ENCODE results near the gene NMB. TPM values are rescaled to one million over a fixed set of nuclear protein-coding genes. Genes with fewer than 3 reads are reported as not detected.

NMB gene
- total and polyA plus RNA-seq, 2 experiments from 2014 or later, result 18.1 to 22.0 TPM

DNA sequence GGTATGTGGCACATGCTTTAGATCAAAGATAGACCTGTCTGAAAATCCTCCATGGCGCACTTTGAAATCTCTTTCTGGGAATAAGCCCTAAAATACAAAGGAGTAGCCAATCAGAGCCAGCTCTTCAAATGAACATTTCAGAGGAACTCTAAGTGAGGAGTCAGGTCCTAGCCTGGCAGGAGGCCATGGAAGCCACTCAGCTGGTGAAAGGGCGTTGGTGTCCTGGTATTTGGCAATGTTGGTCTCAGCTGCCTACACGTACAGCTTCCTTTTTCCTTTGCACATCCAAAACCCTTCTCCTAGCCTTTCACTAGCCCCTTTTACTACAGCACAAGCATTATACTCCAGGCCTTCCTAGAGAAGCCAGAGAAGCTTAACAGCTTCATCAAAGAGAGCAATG is 9.5 kb downstream of the NMB start:
- Histone ChIP-seq H3K4me2 (no peak overlapping the region), H4K20me1 (replicated peaks; ENCODE audit: insufficient read depth) (peaks cover 7% of the 10 kb centered on the region; the same call in 1 of the 2 replicates), H2AFZ (no peak overlapping the region), H3K27ac (ENCODE audit: low read depth) (no peak overlapping the region), H3K9me2 (ENCODE audit: insufficient read depth) (no peaks in the 10 kb centered on the region), H3K4me3 (no peak overlapping the region), H3K36me3 (ENCODE audit: insufficient read depth) (peaks cover 55% of the 10 kb centered on the region), H3K4me1 (ENCODE audit: insufficient read depth) (peaks cover 5% of the 10 kb centered on the region), H3F3A (replicated peaks; ENCODE audit: low read depth) (peaks cover 7% of the 10 kb centered on the region; the same call in 1 of the 2 replicates), H3K79me2 (replicated peaks; ENCODE audit: insufficient read depth) (peaks cover 20% of the 10 kb centered on the region), H3K27me3 (ENCODE audit: insufficient read depth) (no peaks in the 10 kb centered on the region)
- Mint-ChIP-seq H3K9me3 (no peaks in the 10 kb centered on the region; the same call in 2 of the 3 replicates), H3K36me3 (ENCODE audit: low read depth) (peaks cover 76% of the 10 kb centered on the region), H3K27me3 (ENCODE audit: insufficient read depth, low read depth, poor library complexity) (no peaks in the 10 kb centered on the region), H3K4me3 (no peak overlapping the region), H3K27ac (no peak overlapping the region), H3K4me1 (peaks cover 6% of the 10 kb centered on the region; the same call in 2 of the 3 replicates)
- TF ChIP-seq, protein P1, sequence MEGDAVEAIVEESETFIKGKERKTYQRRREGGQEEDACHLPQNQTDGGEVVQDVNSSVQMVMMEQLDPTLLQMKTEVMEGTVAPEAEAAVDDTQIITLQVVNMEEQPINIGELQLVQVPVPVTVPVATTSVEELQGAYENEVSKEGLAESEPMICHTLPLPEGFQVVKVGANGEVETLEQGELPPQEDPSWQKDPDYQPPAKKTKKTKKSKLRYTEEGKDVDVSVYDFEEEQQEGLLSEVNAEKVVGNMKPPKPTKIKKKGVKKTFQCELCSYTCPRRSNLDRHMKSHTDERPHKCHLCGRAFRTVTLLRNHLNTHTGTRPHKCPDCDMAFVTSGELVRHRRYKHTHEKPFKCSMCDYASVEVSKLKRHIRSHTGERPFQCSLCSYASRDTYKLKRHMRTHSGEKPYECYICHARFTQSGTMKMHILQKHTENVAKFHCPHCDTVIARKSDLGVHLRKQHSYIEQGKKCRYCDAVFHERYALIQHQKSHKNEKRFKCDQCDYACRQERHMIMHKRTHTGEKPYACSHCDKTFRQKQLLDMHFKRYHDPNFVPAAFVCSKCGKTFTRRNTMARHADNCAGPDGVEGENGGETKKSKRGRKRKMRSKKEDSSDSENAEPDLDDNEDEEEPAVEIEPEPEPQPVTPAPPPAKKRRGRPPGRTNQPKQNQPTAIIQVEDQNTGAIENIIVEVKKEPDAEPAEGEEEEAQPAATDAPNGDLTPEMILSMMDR (conservative IDR thresholded peaks at IDR 0.05; ENCODE audit: low read depth in 2 of 2), result no peak
- TF ChIP-seq POLR2AphosphoS5 (IDR thresholded peaks at IDR 0.05; ENCODE audit: low read depth) (no peak), JUNB (IDR thresholded peaks at IDR 0.05; ENCODE audit: unreplicated experiment) (no peak), EZH2 (IDR thresholded peaks at IDR 0.05; ENCODE audit: low read depth, unreplicated experiment) (no peak), ZNF331 (CRISPR knock-in tag; IDR thresholded peaks at IDR 0.05; ENCODE audit: low read depth) (no peak), NANOG (IDR thresholded peaks at IDR 0.05; ENCODE audit: borderline replicate concordance) (no peak), ZNF114 (CRISPR knock-in tag; IDR thresholded peaks at IDR 0.05) (no peak), EZH2phosphoT487 (IDR thresholded peaks at IDR 0.05; ENCODE audit: unreplicated experiment) (no peak), CREB1 (CRISPR knock-in tag; IDR thresholded peaks at IDR 0.05; ENCODE audit: low read depth) (no peak), STAT1 (IDR thresholded peaks at IDR 0.05; ENCODE audit: unreplicated experiment) (no peak)
- TF ChIP-seq, protein P2, sequence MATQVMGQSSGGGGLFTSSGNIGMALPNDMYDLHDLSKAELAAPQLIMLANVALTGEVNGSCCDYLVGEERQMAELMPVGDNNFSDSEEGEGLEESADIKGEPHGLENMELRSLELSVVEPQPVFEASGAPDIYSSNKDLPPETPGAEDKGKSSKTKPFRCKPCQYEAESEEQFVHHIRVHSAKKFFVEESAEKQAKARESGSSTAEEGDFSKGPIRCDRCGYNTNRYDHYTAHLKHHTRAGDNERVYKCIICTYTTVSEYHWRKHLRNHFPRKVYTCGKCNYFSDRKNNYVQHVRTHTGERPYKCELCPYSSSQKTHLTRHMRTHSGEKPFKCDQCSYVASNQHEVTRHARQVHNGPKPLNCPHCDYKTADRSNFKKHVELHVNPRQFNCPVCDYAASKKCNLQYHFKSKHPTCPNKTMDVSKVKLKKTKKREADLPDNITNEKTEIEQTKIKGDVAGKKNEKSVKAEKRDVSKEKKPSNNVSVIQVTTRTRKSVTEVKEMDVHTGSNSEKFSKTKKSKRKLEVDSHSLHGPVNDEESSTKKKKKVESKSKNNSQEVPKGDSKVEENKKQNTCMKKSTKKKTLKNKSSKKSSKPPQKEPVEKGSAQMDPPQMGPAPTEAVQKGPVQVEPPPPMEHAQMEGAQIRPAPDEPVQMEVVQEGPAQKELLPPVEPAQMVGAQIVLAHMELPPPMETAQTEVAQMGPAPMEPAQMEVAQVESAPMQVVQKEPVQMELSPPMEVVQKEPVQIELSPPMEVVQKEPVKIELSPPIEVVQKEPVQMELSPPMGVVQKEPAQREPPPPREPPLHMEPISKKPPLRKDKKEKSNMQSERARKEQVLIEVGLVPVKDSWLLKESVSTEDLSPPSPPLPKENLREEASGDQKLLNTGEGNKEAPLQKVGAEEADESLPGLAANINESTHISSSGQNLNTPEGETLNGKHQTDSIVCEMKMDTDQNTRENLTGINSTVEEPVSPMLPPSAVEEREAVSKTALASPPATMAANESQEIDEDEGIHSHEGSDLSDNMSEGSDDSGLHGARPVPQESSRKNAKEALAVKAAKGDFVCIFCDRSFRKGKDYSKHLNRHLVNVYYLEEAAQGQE (IDR thresholded peaks at IDR 0.05; ENCODE audit: unreplicated experiment), result no peak
- TF ChIP-seq, protein P3, sequence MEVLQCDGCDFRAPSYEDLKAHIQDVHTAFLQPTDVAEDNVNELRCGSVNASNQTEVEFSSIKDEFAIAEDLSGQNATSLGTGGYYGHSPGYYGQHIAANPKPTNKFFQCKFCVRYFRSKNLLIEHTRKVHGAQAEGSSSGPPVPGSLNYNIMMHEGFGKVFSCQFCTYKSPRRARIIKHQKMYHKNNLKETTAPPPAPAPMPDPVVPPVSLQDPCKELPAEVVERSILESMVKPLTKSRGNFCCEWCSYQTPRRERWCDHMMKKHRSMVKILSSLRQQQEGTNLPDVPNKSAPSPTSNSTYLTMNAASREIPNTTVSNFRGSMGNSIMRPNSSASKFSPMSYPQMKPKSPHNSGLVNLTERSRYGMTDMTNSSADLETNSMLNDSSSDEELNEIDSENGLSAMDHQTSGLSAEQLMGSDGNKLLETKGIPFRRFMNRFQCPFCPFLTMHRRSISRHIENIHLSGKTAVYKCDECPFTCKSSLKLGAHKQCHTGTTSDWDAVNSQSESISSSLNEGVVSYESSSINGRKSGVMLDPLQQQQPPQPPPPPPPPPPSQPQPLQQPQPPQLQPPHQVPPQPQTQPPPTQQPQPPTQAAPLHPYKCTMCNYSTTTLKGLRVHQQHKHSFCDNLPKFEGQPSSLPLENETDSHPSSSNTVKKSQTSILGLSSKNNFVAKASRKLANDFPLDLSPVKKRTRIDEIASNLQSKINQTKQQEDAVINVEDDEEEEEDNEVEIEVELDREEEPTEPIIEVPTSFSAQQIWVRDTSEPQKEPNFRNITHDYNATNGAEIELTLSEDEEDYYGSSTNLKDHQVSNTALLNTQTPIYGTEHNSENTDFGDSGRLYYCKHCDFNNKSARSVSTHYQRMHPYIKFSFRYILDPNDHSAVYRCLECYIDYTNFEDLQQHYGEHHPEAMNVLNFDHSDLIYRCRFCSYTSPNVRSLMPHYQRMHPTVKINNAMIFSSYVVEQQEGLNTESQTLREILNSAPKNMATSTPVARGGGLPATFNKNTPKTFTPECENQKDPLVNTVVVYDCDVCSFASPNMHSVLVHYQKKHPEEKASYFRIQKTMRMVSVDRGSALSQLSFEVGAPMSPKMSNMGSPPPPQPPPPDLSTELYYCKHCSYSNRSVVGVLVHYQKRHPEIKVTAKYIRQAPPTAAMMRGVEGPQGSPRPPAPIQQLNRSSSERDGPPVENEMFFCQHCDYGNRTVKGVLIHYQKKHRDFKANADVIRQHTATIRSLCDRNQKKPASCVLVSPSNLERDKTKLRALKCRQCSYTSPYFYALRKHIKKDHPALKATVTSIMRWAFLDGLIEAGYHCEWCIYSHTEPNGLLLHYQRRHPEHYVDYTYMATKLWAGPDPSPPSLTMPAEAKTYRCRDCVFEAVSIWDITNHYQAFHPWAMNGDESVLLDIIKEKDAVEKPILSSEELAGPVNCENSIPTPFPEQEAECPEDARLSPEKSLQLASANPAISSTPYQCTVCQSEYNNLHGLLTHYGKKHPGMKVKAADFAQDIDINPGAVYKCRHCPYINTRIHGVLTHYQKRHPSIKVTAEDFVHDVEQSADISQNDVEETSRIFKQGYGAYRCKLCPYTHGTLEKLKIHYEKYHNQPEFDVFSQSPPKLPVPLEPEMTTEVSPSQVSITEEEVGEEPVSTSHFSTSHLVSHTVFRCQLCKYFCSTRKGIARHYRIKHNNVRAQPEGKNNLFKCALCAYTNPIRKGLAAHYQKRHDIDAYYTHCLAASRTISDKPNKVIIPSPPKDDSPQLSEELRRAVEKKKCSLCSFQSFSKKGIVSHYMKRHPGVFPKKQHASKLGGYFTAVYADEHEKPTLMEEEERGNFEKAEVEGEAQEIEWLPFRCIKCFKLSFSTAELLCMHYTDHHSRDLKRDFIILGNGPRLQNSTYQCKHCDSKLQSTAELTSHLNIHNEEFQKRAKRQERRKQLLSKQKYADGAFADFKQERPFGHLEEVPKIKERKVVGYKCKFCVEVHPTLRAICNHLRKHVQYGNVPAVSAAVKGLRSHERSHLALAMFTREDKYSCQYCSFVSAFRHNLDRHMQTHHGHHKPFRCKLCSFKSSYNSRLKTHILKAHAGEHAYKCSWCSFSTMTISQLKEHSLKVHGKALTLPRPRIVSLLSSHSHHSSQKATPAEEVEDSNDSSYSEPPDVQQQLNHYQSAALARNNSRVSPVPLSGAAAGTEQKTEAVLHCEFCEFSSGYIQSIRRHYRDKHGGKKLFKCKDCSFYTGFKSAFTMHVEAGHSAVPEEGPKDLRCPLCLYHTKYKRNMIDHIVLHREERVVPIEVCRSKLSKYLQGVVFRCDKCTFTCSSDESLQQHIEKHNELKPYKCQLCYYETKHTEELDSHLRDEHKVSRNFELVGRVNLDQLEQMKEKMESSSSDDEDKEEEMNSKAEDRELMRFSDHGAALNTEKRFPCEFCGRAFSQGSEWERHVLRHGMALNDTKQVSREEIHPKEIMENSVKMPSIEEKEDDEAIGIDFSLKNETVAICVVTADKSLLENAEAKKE (CRISPR knock-in tag; IDR thresholded peaks at IDR 0.05), result no peak
- TF ChIP-seq, protein P4, sequence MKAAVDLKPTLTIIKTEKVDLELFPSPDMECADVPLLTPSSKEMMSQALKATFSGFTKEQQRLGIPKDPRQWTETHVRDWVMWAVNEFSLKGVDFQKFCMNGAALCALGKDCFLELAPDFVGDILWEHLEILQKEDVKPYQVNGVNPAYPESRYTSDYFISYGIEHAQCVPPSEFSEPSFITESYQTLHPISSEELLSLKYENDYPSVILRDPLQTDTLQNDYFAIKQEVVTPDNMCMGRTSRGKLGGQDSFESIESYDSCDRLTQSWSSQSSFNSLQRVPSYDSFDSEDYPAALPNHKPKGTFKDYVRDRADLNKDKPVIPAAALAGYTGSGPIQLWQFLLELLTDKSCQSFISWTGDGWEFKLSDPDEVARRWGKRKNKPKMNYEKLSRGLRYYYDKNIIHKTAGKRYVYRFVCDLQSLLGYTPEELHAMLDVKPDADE (IDR thresholded peaks at IDR 0.05), result no peak
- no peak for ATAC-seq
- no peak for DNase-seq (ENCODE audit: low spot score)
